ENCODE measurements around the gene TMEM255B.

The TMEM255B gene

DNA sequence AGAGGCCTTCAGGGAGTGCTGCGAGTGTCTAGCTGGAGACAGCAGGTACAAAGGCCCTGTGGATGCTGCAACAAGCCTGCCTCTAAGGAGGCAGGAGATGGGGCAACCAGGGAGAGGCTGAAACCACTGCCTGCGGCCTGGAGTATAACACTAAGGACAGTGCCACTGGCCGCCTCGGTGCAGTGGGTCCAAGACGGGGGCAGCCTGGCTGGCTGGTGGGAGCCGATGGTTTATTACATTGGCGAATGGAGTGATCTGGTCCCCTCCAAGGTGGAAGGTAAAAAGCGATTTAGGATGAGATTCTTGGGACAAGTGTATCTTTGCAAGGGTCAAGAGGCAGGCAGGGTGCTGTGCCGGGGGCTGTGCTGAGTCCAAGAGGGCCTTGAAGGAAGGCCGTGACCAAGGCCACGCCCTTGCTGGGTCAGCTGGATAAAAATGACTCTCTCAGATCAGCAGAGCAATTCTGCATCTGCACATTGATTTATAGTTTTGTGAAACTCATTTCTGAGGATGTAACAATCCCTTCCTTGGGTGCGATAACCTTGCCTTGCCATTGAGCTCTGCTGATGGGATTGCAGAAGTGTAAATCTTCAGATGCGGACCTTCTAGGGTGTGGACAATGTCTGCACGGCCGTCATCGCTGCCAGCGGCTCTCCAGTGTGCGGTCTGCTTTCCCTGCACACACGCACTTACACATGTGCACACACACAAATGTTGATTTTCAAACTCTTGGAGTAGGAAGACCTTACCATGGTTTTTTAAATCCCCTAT, 6.0 kb downstream of the TMEM255B start:
- H3K4me3 ChIP-seq (ENCODE audit: low read length) = no peak overlapping the region
- peaks cover 13% of the 10 kb centered on the region for H3K27me3 ChIP-seq (ENCODE audit: control insufficient read depth, insufficient read depth, low read length)
- no peaks in the 10 kb centered on the region for H3K36me3 ChIP-seq (ENCODE audit: insufficient read depth, low read length)
- H3K9ac ChIP-seq (ENCODE audit: low read depth, low read length) = no peak overlapping the region
- H3K4me2 ChIP-seq (ENCODE audit: low read length) = no peak overlapping the region
- H3K9me3 ChIP-seq (replicated peaks; ENCODE audit: low read length) = no peaks in the 10 kb centered on the region
- H3K4me1 ChIP-seq (ENCODE audit: control insufficient read depth, insufficient read depth, low read length) = peaks cover 6% of the 10 kb centered on the region

DNA sequence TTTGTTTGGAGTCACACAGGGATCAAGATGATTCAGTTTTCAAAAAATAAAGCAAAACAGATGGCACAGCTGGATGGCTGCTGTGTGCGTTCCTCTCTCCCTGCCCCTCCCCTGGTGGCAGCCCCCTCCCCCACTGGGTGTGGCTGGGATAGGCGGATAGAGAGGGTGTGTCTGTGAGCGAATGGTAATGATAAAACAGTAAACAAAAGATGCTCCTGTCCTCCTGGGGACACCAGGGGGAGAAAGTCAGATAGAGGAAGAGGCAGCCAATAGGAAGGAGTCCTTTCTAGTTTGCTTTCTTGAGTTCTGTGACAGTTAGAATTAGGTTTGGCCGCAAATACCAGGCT, 6.5 kb downstream of the TMEM255B start:
- H3K27me3 ChIP-seq (ENCODE audit: control insufficient read depth, insufficient read depth, low read length) = peaks cover 11% of the 10 kb centered on the region
- no peaks in the 10 kb centered on the region for H3K9me3 ChIP-seq (replicated peaks; ENCODE audit: low read length)
- no peak overlapping the region for H3K4me3 ChIP-seq (ENCODE audit: low read length)

DNA sequence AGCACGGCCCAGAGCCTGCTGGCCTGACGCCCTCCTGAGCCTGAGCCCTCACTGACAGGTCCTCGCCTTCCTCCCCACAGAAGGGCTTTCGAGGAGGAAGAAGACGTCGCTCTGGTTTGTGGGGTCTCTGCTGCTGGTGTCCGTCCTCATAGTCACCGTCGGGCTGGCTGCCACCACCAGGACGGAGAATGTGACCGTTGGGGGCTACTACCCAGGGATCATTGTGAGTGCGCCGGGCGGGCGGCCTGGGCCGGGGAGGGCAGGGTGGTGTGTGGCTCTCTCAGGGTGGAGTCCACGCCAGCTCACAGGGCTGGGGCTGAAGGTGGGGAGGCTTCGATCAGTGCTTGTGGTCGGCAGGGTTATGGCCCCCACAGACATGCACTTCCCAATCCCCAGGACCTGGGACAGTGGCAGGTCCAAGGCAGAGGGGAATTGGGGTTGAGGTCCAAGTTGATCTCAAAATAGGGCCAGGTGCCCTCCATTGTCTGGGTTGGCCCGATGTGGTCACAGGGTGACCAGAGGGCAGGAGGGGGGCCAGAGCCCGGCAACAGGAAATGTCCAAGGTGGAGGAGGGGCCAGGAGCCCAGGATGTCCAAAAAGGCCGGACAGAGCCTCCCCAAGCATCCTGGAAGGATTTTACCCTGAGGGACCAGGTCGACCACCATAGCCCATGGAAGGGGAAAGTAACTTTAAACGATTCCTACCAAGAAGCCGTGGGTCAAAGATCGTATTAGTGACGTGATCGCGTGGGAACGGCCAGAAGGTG, 7.2 kb downstream of the TMEM255B start:
- no peaks in the 10 kb centered on the region for H3K9me3 ChIP-seq (replicated peaks; ENCODE audit: low read length)
- no peaks in the 10 kb centered on the region for H3K36me3 ChIP-seq (ENCODE audit: insufficient read depth, low read length)
- H3K27me3 ChIP-seq (ENCODE audit: control insufficient read depth, insufficient read depth, low read length) = peaks cover 6% of the 10 kb centered on the region
- H3K9ac ChIP-seq (ENCODE audit: low read depth, low read length) = no peak overlapping the region
- no peak overlapping the region for H3K4me2 ChIP-seq (ENCODE audit: low read length)
- no peak overlapping the region for H3K4me3 ChIP-seq (ENCODE audit: low read length)
- H3K4me1 ChIP-seq (ENCODE audit: control insufficient read depth, insufficient read depth, low read length) = peaks cover 5% of the 10 kb centered on the region

More for the DNA sequence above, 6.5 kb downstream of the TMEM255B start:
- Histone ChIP-seq H3K36me3 (ENCODE audit: insufficient read depth, low read length) (no peaks in the 10 kb centered on the region), H3K4me1 (ENCODE audit: control insufficient read depth, insufficient read depth, low read length) (peaks cover 5% of the 10 kb centered on the region), H3K4me2 (ENCODE audit: low read length) (no peak overlapping the region), H3K9ac (ENCODE audit: low read depth, low read length) (no peak overlapping the region)

DNA sequence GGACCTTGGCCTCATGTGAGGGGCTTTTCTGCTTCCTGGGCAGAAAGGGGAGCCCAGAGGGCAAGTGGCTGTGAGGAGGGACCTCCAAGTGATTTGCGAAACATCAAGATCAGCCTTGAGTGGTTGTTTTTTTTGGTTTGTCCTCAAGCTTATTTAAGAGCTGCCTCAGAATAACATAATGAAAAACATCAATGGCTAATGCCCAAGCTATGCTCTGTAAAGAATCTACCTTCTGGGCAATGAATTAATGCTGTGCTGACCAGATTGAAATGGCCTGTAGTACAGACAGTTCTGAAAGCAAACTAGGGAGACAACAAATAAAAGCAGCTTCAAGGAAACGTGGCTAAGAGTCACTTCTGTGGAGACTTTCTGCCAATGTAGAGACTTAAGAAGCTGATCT, 8.3 kb downstream of the TMEM255B start:
- Histone ChIP-seq H3K4me2 (ENCODE audit: low read length) (no peak overlapping the region), H3K4me3 (ENCODE audit: low read length) (no peak overlapping the region), H3K4me1 (ENCODE audit: control insufficient read depth, insufficient read depth, low read length) (peaks cover 5% of the 10 kb centered on the region), H3K36me3 (ENCODE audit: insufficient read depth, low read length) (no peaks in the 10 kb centered on the region), H3K9me3 (replicated peaks; ENCODE audit: low read length) (no peaks in the 10 kb centered on the region), H3K27me3 (ENCODE audit: control insufficient read depth, insufficient read depth, low read length) (no peaks in the 10 kb centered on the region), H3K9ac (ENCODE audit: low read depth, low read length) (no peak overlapping the region)

DNA sequence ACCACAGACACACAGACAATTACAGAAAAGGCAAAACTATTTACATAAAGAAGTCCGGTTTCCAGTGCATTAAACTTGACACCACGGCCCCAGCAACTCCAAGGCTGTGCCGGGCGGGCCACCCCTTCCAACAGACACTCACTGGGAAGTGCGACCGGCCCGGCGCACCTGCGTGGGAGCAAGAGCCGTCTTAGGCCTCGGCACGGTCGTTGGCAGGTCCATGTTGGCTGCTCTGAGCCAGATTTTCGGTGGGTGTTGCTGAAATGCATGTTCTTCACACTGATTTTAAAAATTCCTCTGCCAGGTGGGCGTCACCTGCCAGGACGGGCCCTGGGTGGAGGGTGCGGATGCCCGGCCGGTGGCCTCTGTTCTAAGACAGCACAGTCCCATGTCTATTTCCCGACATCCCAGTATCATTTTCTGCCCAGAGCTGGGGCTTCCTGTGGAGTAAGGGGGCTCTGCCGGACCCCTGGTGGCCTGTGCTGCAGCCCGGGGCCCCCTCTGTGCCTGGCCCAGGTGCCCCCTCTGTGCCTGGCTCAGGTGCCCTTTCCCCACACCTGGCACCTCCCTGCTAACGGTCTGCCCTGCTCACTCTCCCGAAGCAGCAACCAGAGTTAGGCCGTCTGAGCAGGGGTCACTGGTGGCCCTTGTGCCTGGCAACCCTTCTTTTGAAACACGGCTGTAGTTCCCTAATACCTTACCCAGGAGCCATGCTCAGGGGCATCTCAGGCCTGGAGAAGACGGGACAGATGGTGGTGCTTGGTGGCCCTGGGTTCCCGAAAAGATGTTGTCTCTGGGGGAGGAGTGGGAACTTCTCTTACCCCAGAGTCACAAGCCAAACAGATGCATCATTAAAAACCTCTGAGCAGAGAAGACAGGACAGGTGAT, 9.2 kb downstream of the TMEM255B start:
- Histone ChIP-seq H3K4me3 (ENCODE audit: low read length) (no peak overlapping the region), H3K4me2 (ENCODE audit: low read length) (no peak overlapping the region), H3K9me3 (replicated peaks; ENCODE audit: low read length) (no peaks in the 10 kb centered on the region), H3K9ac (ENCODE audit: low read depth, low read length) (no peak overlapping the region), H3K4me1 (ENCODE audit: control insufficient read depth, insufficient read depth, low read length) (peaks cover 5% of the 10 kb centered on the region), H3K27me3 (ENCODE audit: control insufficient read depth, insufficient read depth, low read length) (no peaks in the 10 kb centered on the region), H3K36me3 (ENCODE audit: insufficient read depth, low read length) (no peaks in the 10 kb centered on the region)

DNA sequence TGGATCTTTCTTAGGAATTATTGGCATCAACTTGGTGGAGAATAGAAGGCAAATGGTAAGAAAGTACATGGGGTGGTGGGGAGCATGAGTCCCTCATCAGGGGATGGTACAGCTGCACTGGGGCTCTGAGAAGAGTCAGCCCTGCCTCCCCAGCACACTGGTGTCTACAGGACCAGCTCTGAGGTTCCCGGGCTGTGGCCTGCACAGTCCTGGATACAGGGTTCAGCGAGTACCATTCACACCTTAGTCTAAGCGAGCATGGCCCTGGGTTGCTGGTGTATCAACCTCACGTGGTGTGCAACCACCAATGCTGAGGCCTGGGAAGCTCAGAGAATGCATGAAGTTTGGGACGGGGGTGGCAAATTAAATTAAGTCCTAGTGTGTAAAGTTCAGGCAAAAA, 10.1 kb downstream of the TMEM255B start:
- Histone ChIP-seq H3K9me3 (replicated peaks; ENCODE audit: low read length) (no peaks in the 10 kb centered on the region), H3K4me2 (ENCODE audit: low read length) (no peak overlapping the region), H3K36me3 (ENCODE audit: insufficient read depth, low read length) (no peaks in the 10 kb centered on the region), H3K4me3 (ENCODE audit: low read length) (no peak overlapping the region), H3K27me3 (ENCODE audit: control insufficient read depth, insufficient read depth, low read length) (no peaks in the 10 kb centered on the region), H3K9ac (ENCODE audit: low read depth, low read length) (no peak overlapping the region), H3K4me1 (ENCODE audit: control insufficient read depth, insufficient read depth, low read length) (peaks cover 6% of the 10 kb centered on the region)

DNA sequence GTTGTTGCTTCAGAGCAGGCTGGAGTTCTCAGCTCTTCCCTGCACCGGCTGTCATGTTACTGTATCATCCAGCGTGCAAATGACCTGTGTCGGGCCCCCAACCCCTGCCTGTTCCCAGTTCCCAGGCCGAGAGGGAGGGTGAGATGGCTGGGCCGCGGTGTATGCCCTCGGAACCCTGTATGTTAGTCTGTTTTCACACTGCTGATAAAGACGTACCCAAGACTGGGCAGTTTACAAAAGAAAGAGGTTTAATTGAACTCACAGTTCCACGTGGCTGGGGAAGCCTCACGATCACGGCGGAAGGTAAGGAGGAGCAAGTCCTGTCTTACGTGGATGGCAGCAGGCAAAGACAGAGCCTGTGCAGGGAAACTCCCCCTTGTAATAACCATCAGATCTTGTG, 10.9 kb downstream of the TMEM255B start:
- Histone ChIP-seq H3K9ac (ENCODE audit: low read depth, low read length) (no peak overlapping the region), H3K4me3 (ENCODE audit: low read length) (no peak overlapping the region), H3K4me1 (ENCODE audit: control insufficient read depth, insufficient read depth, low read length) (peaks cover 13% of the 10 kb centered on the region), H3K9me3 (replicated peaks; ENCODE audit: low read length) (no peaks in the 10 kb centered on the region), H3K27me3 (ENCODE audit: control insufficient read depth, insufficient read depth, low read length) (no peaks in the 10 kb centered on the region), H3K4me2 (ENCODE audit: low read length) (no peak overlapping the region), H3K36me3 (ENCODE audit: insufficient read depth, low read length) (no peaks in the 10 kb centered on the region)

DNA sequence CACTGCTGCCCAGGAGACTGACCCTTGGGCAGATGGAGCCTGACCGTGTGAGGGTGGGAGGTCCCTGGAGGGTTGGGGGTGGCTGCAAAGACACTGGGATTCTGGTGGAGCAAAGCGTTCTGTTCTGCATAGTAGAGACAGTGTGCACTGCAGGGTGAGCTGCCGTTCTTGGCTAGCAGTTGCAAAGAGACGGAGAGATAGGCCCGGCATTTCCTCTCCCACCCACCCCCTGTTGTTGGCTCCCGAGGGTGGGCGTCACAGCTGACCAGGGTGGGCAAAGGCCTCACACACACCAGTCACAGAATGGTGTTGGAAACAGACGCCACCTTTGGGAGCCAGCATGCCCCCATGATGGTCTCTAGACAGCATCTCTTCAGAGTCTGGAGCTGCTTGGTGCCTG, 11.4 kb downstream of the TMEM255B start:
- Histone ChIP-seq H3K4me3 (ENCODE audit: low read length) (no peak overlapping the region), H3K4me1 (ENCODE audit: control insufficient read depth, insufficient read depth, low read length) (peaks cover 13% of the 10 kb centered on the region), H3K27me3 (ENCODE audit: control insufficient read depth, insufficient read depth, low read length) (no peaks in the 10 kb centered on the region), H3K36me3 (ENCODE audit: insufficient read depth, low read length) (no peaks in the 10 kb centered on the region), H3K9ac (ENCODE audit: low read depth, low read length) (no peak overlapping the region), H3K9me3 (replicated peaks; ENCODE audit: low read length) (no peaks in the 10 kb centered on the region), H3K4me2 (ENCODE audit: low read length) (no peak overlapping the region)

DNA sequence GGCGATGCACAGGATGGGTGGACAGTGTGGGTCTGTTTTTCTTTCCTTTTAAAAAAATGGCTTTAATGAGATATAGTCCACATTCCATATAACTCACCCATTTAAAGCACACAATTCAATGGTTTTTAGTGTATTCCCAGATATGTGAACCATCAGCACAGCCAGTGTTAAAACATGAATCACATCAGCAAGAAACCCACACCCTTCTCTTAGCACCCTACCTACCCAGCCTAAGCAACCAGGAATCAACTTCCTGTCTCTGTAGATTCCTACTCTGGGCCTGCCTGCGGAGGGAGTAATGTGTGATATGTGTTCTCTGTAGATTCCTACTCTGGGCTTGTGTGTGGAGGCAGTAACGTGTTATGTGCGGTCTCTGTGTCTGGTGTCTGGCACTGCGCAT, 11.9 kb downstream of the TMEM255B start:
- H3K9me3 ChIP-seq (replicated peaks; ENCODE audit: low read length) = no peaks in the 10 kb centered on the region
- H3K9ac ChIP-seq (ENCODE audit: low read depth, low read length) = no peak overlapping the region

DNA sequence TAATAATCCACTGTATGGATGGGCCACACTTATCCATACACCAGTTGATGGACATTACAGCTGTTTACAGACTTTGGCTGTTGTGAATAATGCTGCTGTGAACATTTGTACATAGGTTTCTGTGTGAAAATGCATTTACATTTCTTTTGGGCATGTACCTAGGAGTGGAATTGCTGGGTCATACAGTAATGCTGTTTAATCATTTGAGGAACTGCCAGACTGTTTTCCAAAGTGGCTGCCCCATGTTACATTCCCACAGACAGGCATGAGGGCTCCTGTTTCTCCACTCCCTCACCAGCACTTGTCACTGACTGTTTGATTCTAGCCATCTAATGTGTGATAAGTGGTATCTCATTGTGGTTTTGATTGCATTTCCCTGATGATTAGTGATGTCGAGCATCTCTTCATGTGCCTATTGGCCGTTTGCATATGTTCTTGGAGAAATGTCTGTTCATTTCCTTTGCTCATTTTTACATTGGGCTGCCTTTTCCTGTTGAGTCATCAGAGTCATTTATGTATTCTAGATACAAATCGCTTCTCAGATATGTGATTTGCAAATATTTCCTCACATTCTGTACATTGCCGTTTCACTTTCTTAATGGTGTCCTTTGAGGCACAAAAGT, 12.8 kb downstream of the TMEM255B start:
- Histone ChIP-seq H3K9ac (ENCODE audit: low read depth, low read length) (no peak overlapping the region), H3K27me3 (ENCODE audit: control insufficient read depth, insufficient read depth, low read length) (peaks cover 7% of the 10 kb centered on the region), H3K9me3 (replicated peaks; ENCODE audit: low read length) (no peaks in the 10 kb centered on the region), H3K4me2 (ENCODE audit: low read length) (no peak overlapping the region), H3K36me3 (ENCODE audit: insufficient read depth, low read length) (no peaks in the 10 kb centered on the region), H3K4me1 (ENCODE audit: control insufficient read depth, insufficient read depth, low read length) (peaks cover 13% of the 10 kb centered on the region), H3K4me3 (ENCODE audit: low read length) (no peak overlapping the region)

More for the DNA sequence above, 11.9 kb downstream of the TMEM255B start:
- Histone ChIP-seq H3K36me3 (ENCODE audit: insufficient read depth, low read length) (no peaks in the 10 kb centered on the region), H3K4me1 (ENCODE audit: control insufficient read depth, insufficient read depth, low read length) (peaks cover 13% of the 10 kb centered on the region), H3K4me3 (ENCODE audit: low read length) (no peak overlapping the region), H3K27me3 (ENCODE audit: control insufficient read depth, insufficient read depth, low read length) (no peaks in the 10 kb centered on the region), H3K4me2 (ENCODE audit: low read length) (no peak overlapping the region)
